Upper lobe of left lung (tissue), 6 donors: ENCODE measurements around the gene ZSCAN18. TPM values are rescaled to one million over a fixed set of nuclear protein-coding genes. Genes with fewer than 3 reads are reported as not detected.

ENCODE experiments used
- ATAC-seq, 2 donors: fragments of 200-7000 bp; cut with Tn5 transposase; one replicate each; pipeline ENCODE4 v1.9.1; 2022; ENCODE audit warnings: mild to moderate bottlenecking in 2 of 2, moderate library complexity in 2 of 2; ENCODE audit not compliant: low FRiP score in 2 of 2
- DNase-seq, 2 donors: peaks; one replicate each; pipeline ENCODE4 v3.0.0-alpha.2; 2019 to 2020
- H3K27ac ChIP-seq, 4 donors: fragments of 200-600 bp; sonication (generic); one replicate each; pipeline ENCODE4 v1.5.1; 2016 to 2019
- H3K27me3 ChIP-seq, 4 donors: fragments of 200-600 bp; sonication (generic); one replicate each; pipeline ENCODE4 v1.5.1; 2017 to 2019
- H3K36me3 ChIP-seq, 4 donors: fragments of 200-600 bp; sonication (generic); one replicate each; pipeline ENCODE4 v1.5.1; 2016 to 2019
- H3K4me1 ChIP-seq, 4 donors: fragments of 200-600 bp; sonication (generic); one replicate each; pipeline ENCODE4 v1.5.1; 2018 to 2019
- H3K4me3 ChIP-seq, 4 donors: fragments of 200-600 bp; sonication (generic); one replicate each; pipeline ENCODE4 v1.5.1; 2017 to 2019; ENCODE audit warnings: mild to moderate bottlenecking in 2 of 4, moderate library complexity in 1 of 4
- H3K9me3 ChIP-seq, 4 donors: fragments of 200-600 bp; sonication (generic); one replicate each; pipeline ENCODE4 v1.5.1; 2018 to 2019
- CTCF ChIP-seq, 6 experiments: fragments of 450-650 bp in 4 of 6; fragments of 200-600 bp in 2 of 6; sonication (generic) in 2 of 6; IDR thresholded peaks; one replicate each; pipeline ENCODE4 v1.5.1; 2016 to 2019; ENCODE audit warnings: antibody characterized with exemption in 6 of 6
- EP300 ChIP-seq, 4 donors: sonication (generic); formaldehyde crosslinking; IDR thresholded peaks; one replicate each; pipeline ENCODE4 v1.5.1; 2017; ENCODE audit warnings: antibody characterized with exemption in 4 of 4, control low read depth in 2 of 4
- POLR2A ChIP-seq, 4 donors: fragments of 450-650 bp; IDR thresholded peaks; one replicate each; pipeline ENCODE4 v1.5.1; 2016 to 2017; ENCODE audit warnings: antibody characterized with exemption in 4 of 4, mild to moderate bottlenecking in 2 of 4
- POLR2AphosphoS5 ChIP-seq, 2 donors: sonication (generic); formaldehyde crosslinking; IDR thresholded peaks; one replicate each; pipeline ENCODE4 v1.5.1; 2017; ENCODE audit warnings: antibody characterized with exemption in 2 of 2
- WGBS, 2 donors: methylation state at CpG; one replicate each; pipeline ENCODE4 v1.1.5; 2017 to 2018; 5-methylcytosine and 5-hydroxymethylcytosine counted together
- total RNA-seq, 6 donors: library from RNA; depleted of rRNA in 4 of 6; stranded (reverse); fragments of >200 nt in 4 of 6; gene quantifications; one replicate each; pipeline versions ENCODE4 v1.1.0 to v1.2.1, GENCODE V29; 2016 to 2021
- donor health status: DM: no; HTN: no; CAD: no; lungs with moderate emphysema.
- donor health status: DM: no; HTN: yes; CAD: no; lungs with severe emphysema.

The ZSCAN18 gene
- total RNA-seq, 6 donors from 2014 or later = 30.6 to 116 (median 74.1) TPM

- DNase-seq = no peak
- no peaks in the 10 kb centered on the region for H3K27me3 ChIP-seq
- no peak overlapping the region for H3K4me3 ChIP-seq
- TF ChIP-seq CTCF (IDR thresholded peaks at IDR 0.05) (no peak), POLR2A (IDR thresholded peaks at IDR 0.05) (no peak), POLR2AphosphoS5 (IDR thresholded peaks at IDR 0.05) (no peak), EP300 (IDR thresholded peaks at IDR 0.05) (no peak)
- no peak for ATAC-seq
- 97 to 100% methylated on average over 3 of the region's 3 CpGs for WGBS, 2 donors
- no peak overlapping the region for H3K27ac ChIP-seq
- H3K4me1 ChIP-seq = no peaks in the 10 kb centered on the region
- H3K9me3 ChIP-seq = peaks cover 100% of the 10 kb centered on the region in 4 donors
- peaks cover 14 to 77% (median 67%) of the 10 kb centered on the region in 4 donors for H3K36me3 ChIP-seq
Measured at GRCh38 chr19:58129284-58129683, 31.3 kb upstream of the ZSCAN18 start.

- WGBS, 2 donors = 96 to 99% methylated on average over 12 of the region's 12 CpGs
- peaks cover 14 to 66% (median 59%) of the 10 kb centered on the region in 4 donors for H3K36me3 ChIP-seq
- DNase-seq = no peak
- TF ChIP-seq EP300 (IDR thresholded peaks at IDR 0.05) = no peak
- TF ChIP-seq CTCF (IDR thresholded peaks at IDR 0.05) = no peak
- TF ChIP-seq POLR2AphosphoS5 (IDR thresholded peaks at IDR 0.05) = no peak
- no peak for TF ChIP-seq POLR2A (IDR thresholded peaks at IDR 0.05)
- no peak overlapping the region for H3K4me3 ChIP-seq
- no peaks in the 10 kb centered on the region for H3K4me1 ChIP-seq
- H3K27me3 ChIP-seq = no peaks in the 10 kb centered on the region
- H3K9me3 ChIP-seq = peaks cover 98 to 100% (median 100%) of the 10 kb centered on the region in 4 donors
- H3K27ac ChIP-seq = no peak overlapping the region
- ATAC-seq = no peak
Measured at GRCh38 chr19:58128041-58128685, 30.1 kb upstream of the ZSCAN18 start.

GRCh38 chr19:58123354-58123753 lies 25.3 kb upstream of the ZSCAN18 start:
- no peaks in the 10 kb centered on the region for H3K4me1 ChIP-seq
- ATAC-seq = no peak
- no peaks in the 10 kb centered on the region for H3K27me3 ChIP-seq

GRCh38 chr19:58118979-58119733 lies 21.1 kb upstream of the ZSCAN18 start:
- H3K27ac ChIP-seq = no peak overlapping the region
- no peaks in the 10 kb centered on the region for H3K36me3 ChIP-seq
- ATAC-seq = no peak
- no peak for DNase-seq
- H3K9me3 ChIP-seq = peaks cover 74 to 97% (median 93%) of the 10 kb centered on the region in 4 donors
- H3K4me1 ChIP-seq = no peaks in the 10 kb centered on the region
- H3K27me3 ChIP-seq = no peaks in the 10 kb centered on the region
- no peak for TF ChIP-seq CTCF (IDR thresholded peaks at IDR 0.05)
- no peak for TF ChIP-seq POLR2AphosphoS5 (IDR thresholded peaks at IDR 0.05)
- no peak for TF ChIP-seq EP300 (IDR thresholded peaks at IDR 0.05)
- TF ChIP-seq POLR2A (IDR thresholded peaks at IDR 0.05) = no peak
- H3K4me3 ChIP-seq = no peak overlapping the region
- 76 to 80% methylated on average over 5 of the region's 5 CpGs for WGBS, 2 donors

More at GRCh38 chr19:58123354-58123753, 25.3 kb upstream of the ZSCAN18 start:
- WGBS, 2 donors = 69% methylated on average over 5 of the region's 5 CpGs; no CpG with 5 or more reads in 1 of the 2 donors
- H3K4me3 ChIP-seq = no peak overlapping the region
- TF ChIP-seq CTCF (IDR thresholded peaks at IDR 0.05) (no peak), EP300 (IDR thresholded peaks at IDR 0.05) (no peak), POLR2A (IDR thresholded peaks at IDR 0.05) (no peak), POLR2AphosphoS5 (IDR thresholded peaks at IDR 0.05) (no peak)
- H3K27ac ChIP-seq = no peak overlapping the region
- DNase-seq = no peak
- H3K9me3 ChIP-seq = peaks cover 86 to 99% (median 96%) of the 10 kb centered on the region in 4 donors
- peaks cover under 1 to 18% (median 14%) of the 10 kb centered on the region in 4 donors for H3K36me3 ChIP-seq
